Upper lobe of left lung (tissue), 6 donors: ENCODE data around the gene RASSF9. TPM values are rescaled to one million over a fixed set of nuclear protein-coding genes. Genes with fewer than 3 reads are reported as not detected.

ENCODE experiments used
- ATAC-seq, 2 donors: fragments of 200-7000 bp; cut with Tn5 transposase; one replicate each; pipeline ENCODE4 v1.9.1; 2022; ENCODE audit warnings: mild to moderate bottlenecking in 2 of 2, moderate library complexity in 2 of 2; ENCODE audit not compliant: low FRiP score in 2 of 2
- DNase-seq, 2 donors: peaks; one replicate each; pipeline ENCODE4 v3.0.0-alpha.2; 2019 to 2020
- H3K27ac ChIP-seq, 4 donors: fragments of 200-600 bp; sonication (generic); one replicate each; pipeline ENCODE4 v1.5.1; 2016 to 2019
- H3K27me3 ChIP-seq, 4 donors: fragments of 200-600 bp; sonication (generic); one replicate each; pipeline ENCODE4 v1.5.1; 2017 to 2019
- H3K36me3 ChIP-seq, 4 donors: fragments of 200-600 bp; sonication (generic); one replicate each; pipeline ENCODE4 v1.5.1; 2016 to 2019
- H3K4me1 ChIP-seq, 4 donors: fragments of 200-600 bp; sonication (generic); one replicate each; pipeline ENCODE4 v1.5.1; 2018 to 2019
- H3K4me3 ChIP-seq, 4 donors: fragments of 200-600 bp; sonication (generic); one replicate each; pipeline ENCODE4 v1.5.1; 2017 to 2019; ENCODE audit warnings: mild to moderate bottlenecking in 2 of 4, moderate library complexity in 1 of 4
- H3K9me3 ChIP-seq, 4 donors: fragments of 200-600 bp; sonication (generic); one replicate each; pipeline ENCODE4 v1.5.1; 2018 to 2019
- CTCF ChIP-seq, 6 experiments: fragments of 450-650 bp in 4 of 6; fragments of 200-600 bp in 2 of 6; sonication (generic) in 2 of 6; IDR thresholded peaks; one replicate each; pipeline ENCODE4 v1.5.1; 2016 to 2019; ENCODE audit warnings: antibody characterized with exemption in 6 of 6
- EP300 ChIP-seq, 4 donors: sonication (generic); formaldehyde crosslinking; IDR thresholded peaks; one replicate each; pipeline ENCODE4 v1.5.1; 2017; ENCODE audit warnings: antibody characterized with exemption in 4 of 4, control low read depth in 2 of 4
- POLR2A ChIP-seq, 4 donors: fragments of 450-650 bp; IDR thresholded peaks; one replicate each; pipeline ENCODE4 v1.5.1; 2016 to 2017; ENCODE audit warnings: antibody characterized with exemption in 4 of 4, mild to moderate bottlenecking in 2 of 4
- POLR2AphosphoS5 ChIP-seq, 2 donors: sonication (generic); formaldehyde crosslinking; IDR thresholded peaks; one replicate each; pipeline ENCODE4 v1.5.1; 2017; ENCODE audit warnings: antibody characterized with exemption in 2 of 2
- WGBS, 2 donors: methylation state at CpG; one replicate each; pipeline ENCODE4 v1.1.5; 2017 to 2018; 5-methylcytosine and 5-hydroxymethylcytosine counted together
- total RNA-seq, 6 donors: library from RNA; depleted of rRNA in 4 of 6; stranded (reverse); fragments of >200 nt in 4 of 6; gene quantifications; one replicate each; pipeline versions ENCODE4 v1.1.0 to v1.2.1, GENCODE V29; 2016 to 2021
- donor health status: DM: no; HTN: no; CAD: no; lungs with moderate emphysema.
- donor health status: DM: no; HTN: yes; CAD: no; lungs with severe emphysema.

RASSF9 gene
- total RNA-seq, 6 donors from 2014 or later = 1.4 to 12.9 (median 6.4) TPM

GRCh38 chr12:85814071-85814470, 22.1 kb downstream of the RASSF9 start:
- DNase-seq = no peak
- TF ChIP-seq POLR2AphosphoS5 (IDR thresholded peaks at IDR 0.05) (no peak), CTCF (IDR thresholded peaks at IDR 0.05) (no peak), EP300 (IDR thresholded peaks at IDR 0.05) (no peak), POLR2A (IDR thresholded peaks at IDR 0.05) (no peak)
- Histone ChIP-seq H3K9me3 (no peaks in the 10 kb centered on the region), H3K36me3 (no peaks in the 10 kb centered on the region), H3K4me1 (peaks cover 0 to 5% (median 2%) of the 10 kb centered on the region in 4 donors), H3K27ac (no peak overlapping the region), H3K4me3 (no peak overlapping the region), H3K27me3 (no peaks in the 10 kb centered on the region)
- no peak for ATAC-seq

- no peak for ATAC-seq
- Histone ChIP-seq H3K9me3 (no peaks in the 10 kb centered on the region), H3K27me3 (no peaks in the 10 kb centered on the region), H3K4me1 (peaks cover 0 to 3% (median 2%) of the 10 kb centered on the region in 4 donors), H3K4me3 (no peak overlapping the region), H3K27ac (no peak overlapping the region), H3K36me3 (peaks cover 0 to 4% (median 0%) of the 10 kb centered on the region in 4 donors)
- TF ChIP-seq CTCF (IDR thresholded peaks at IDR 0.05) (no peak), POLR2A (IDR thresholded peaks at IDR 0.05) (no peak), POLR2AphosphoS5 (IDR thresholded peaks at IDR 0.05) (no peak), EP300 (IDR thresholded peaks at IDR 0.05) (no peak)
- no peak for DNase-seq
Observed at GRCh38 chr12:85809500-85809899, 26.7 kb downstream of the RASSF9 start.

GRCh38 chr12:85807730-85808129, 28.5 kb downstream of the RASSF9 start:
- Histone ChIP-seq H3K4me3 (no peak overlapping the region), H3K4me1 (no peaks in the 10 kb centered on the region), H3K27me3 (no peaks in the 10 kb centered on the region), H3K36me3 (peaks cover 0 to 4% (median 0%) of the 10 kb centered on the region in 4 donors), H3K27ac (no peak overlapping the region), H3K9me3 (no peaks in the 10 kb centered on the region)
- ATAC-seq (no peak), DNase-seq (no peak)
- no peak for TF ChIP-seq POLR2A (IDR thresholded peaks at IDR 0.05)
- TF ChIP-seq CTCF (IDR thresholded peaks at IDR 0.05) = no peak

- ATAC-seq (peak in 1 of 2 donors; percentile 46), DNase-seq (no peak)
- TF ChIP-seq CTCF (IDR thresholded peaks at IDR 0.05) (no peak), POLR2AphosphoS5 (IDR thresholded peaks at IDR 0.05) (no peak), EP300 (IDR thresholded peaks at IDR 0.05) (no peak), POLR2A (IDR thresholded peaks at IDR 0.05) (no peak)
- H3K36me3 ChIP-seq = peaks cover 0 to 4% (median 0%) of the 10 kb centered on the region in 4 donors
- H3K4me1 ChIP-seq = no peaks in the 10 kb centered on the region
- 65 to 75% methylated on average over 5 of the region's 5 CpGs for WGBS, 2 donors
- no peak overlapping the region for H3K27ac ChIP-seq
- H3K9me3 ChIP-seq = no peaks in the 10 kb centered on the region
- H3K4me3 ChIP-seq = no peak overlapping the region
- H3K27me3 ChIP-seq = no peaks in the 10 kb centered on the region
Observed at GRCh38 chr12:85805654-85806053, 30.6 kb downstream of the RASSF9 start.

- TF ChIP-seq CTCF (IDR thresholded peaks at IDR 0.05) (no peak), POLR2AphosphoS5 (IDR thresholded peaks at IDR 0.05) (no peak), POLR2A (IDR thresholded peaks at IDR 0.05) (no peak), EP300 (IDR thresholded peaks at IDR 0.05) (no peak)
- Histone ChIP-seq H3K27ac (no peak overlapping the region), H3K4me3 (no peak overlapping the region), H3K27me3 (no peaks in the 10 kb centered on the region), H3K4me1 (no peaks in the 10 kb centered on the region), H3K36me3 (peaks cover 0 to 4% (median 0%) of the 10 kb centered on the region in 4 donors), H3K9me3 (no peaks in the 10 kb centered on the region)
- ATAC-seq (peak in 1 of 2 donors; percentile 41), DNase-seq (no peak)
- WGBS, 2 donors = 88% methylated on average over 3 of the region's 3 CpGs
Observed at GRCh38 chr12:85804663-85805062, 31.5 kb downstream of the RASSF9 start.
